Measurements from ENCODE around the gene SHE.

- TF ChIP-seq CTCF (IDR thresholded peaks at IDR 0.05) (no peak), EP300 (IDR thresholded peaks at IDR 0.05) (no peak), POLR2A (IDR thresholded peaks at IDR 0.05) (no peak)
Measured at GRCh38 chr1:154433161-154433764, 68.9 kb downstream of the SHE start.
